Measurements from ENCODE around the gene ARHGDIG.

Gene ARHGDIG

DNA sequence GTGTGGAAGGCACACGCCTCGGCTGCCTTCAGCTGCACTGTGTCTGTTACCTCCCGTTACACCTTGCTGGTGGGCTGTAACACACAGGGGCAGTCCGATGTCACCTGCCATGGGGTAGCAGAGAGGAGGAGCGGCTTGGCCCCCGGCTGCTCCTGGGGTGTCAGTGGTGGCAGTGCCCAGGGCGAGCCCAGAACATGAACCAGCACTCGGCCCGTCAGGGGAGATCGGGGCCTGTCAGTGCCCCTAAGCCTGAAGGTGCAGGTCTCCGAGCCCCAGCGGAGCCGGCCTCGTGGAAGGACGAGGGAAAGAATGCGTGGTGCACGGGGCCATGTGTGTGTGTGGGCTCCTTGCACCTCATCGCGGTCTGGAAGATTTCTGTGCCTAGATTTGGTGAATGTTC, 20.1 kb upstream of the ARHGDIG start:
- TF ChIP-seq SPI1 (IDR thresholded peaks at IDR 0.05; ENCODE audit: borderline replicate concordance, low read depth), result no peak
- TF ChIP-seq POLR2AphosphoS5 (IDR thresholded peaks at IDR 0.05; ENCODE audit: low read depth), result no peak
- no peak for TF ChIP-seq GABPA (IDR thresholded peaks at IDR 0.05; ENCODE audit: low read depth)
- TF ChIP-seq CTCF (IDR thresholded peaks at IDR 0.05; ENCODE audit: insufficient read depth, low read length), result no peak
- no peak for TF ChIP-seq REST (IDR thresholded peaks at IDR 0.05; ENCODE audit: insufficient replicate concordance, low read depth)
- no peak overlapping the region for H3K4me3 ChIP-seq (replicated peaks; ENCODE audit: insufficient read depth, low read length)
- DNase-seq (ENCODE audit: low read depth in 1 of 2, low spot score in 1 of 2), result no peak
- no peak overlapping the region for H3K27ac ChIP-seq (replicated peaks)
- no peaks in the 10 kb centered on the region for H3K27me3 ChIP-seq (ENCODE audit: insufficient read depth, poor library complexity, severe bottlenecking)

GRCh38 chr16:261031-261691, 19.2 kb upstream of the ARHGDIG start:
- no peaks in the 10 kb centered on the region for H3K27me3 ChIP-seq (ENCODE audit: insufficient read depth, poor library complexity, severe bottlenecking)
- no peak overlapping the region for H3K27ac ChIP-seq (replicated peaks)
- no peak for DNase-seq (ENCODE audit: low read depth in 1 of 2, low spot score in 1 of 2)
- no peak overlapping the region for H3K4me3 ChIP-seq (replicated peaks; ENCODE audit: insufficient read depth, low read length)
- TF ChIP-seq REST (IDR thresholded peaks at IDR 0.05; ENCODE audit: insufficient replicate concordance, low read depth) (no peak), GABPA (IDR thresholded peaks at IDR 0.05; ENCODE audit: low read depth) (no peak), POLR2AphosphoS5 (IDR thresholded peaks at IDR 0.05; ENCODE audit: low read depth) (no peak), SPI1 (IDR thresholded peaks at IDR 0.05; ENCODE audit: borderline replicate concordance, low read depth) (no peak)

DNA sequence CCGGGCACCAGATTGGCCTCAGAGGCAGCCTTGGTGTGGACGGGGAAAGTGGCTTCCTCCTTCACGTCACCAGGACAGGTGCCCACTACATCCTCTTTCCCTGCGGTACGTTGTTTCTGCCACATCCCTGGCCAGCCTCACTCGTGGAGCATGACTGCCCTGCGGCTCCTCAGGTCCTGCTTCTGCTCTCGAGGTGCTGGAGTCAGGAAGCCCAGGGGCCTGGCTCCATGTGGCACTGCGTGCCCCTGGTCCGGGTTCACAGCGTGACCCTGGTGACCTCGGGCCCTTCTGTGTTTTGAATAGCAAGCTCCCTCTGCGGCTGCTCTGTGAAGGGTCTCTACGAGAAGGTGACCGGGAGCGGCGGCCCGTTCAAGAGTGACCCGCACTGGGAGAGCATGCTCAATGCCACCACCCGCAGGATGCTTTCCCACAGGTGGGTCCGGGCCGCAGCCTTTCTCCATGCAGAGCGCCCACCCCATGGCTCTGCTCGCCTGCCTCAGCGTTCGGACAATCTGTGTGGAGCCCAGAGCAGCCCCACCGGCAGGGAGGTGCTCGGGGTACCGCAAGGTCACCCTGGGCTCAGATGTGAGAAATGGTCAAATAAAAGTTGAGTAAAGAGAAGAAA, 18.2 kb upstream of the ARHGDIG start:
- no peak for DNase-seq (ENCODE audit: low read depth in 1 of 2, low spot score in 1 of 2)
- Histone ChIP-seq H3K27me3 (ENCODE audit: insufficient read depth, poor library complexity, severe bottlenecking) (no peaks in the 10 kb centered on the region), H3K4me3 (replicated peaks; ENCODE audit: insufficient read depth, low read length) (no peak overlapping the region), H3K27ac (replicated peaks) (no peak overlapping the region)
- no peak for TF ChIP-seq POLR2AphosphoS5 (IDR thresholded peaks at IDR 0.05; ENCODE audit: low read depth)
- TF ChIP-seq SPI1 (IDR thresholded peaks at IDR 0.05; ENCODE audit: borderline replicate concordance, low read depth), result no peak
- TF ChIP-seq CTCF (IDR thresholded peaks at IDR 0.05; ENCODE audit: insufficient read depth, low read length), result no peak
- no peak for TF ChIP-seq REST (IDR thresholded peaks at IDR 0.05; ENCODE audit: insufficient replicate concordance, low read depth)
- TF ChIP-seq GABPA (IDR thresholded peaks at IDR 0.05; ENCODE audit: low read depth), result no peak

All from HL-60 (cell line).